GM19025 (cell line): ENCODE measurements around the gene SDF4.

Experiments
- ATAC-seq: cut with Tn5 transposase; IDR thresholded peaks from one replicate; pipeline ENCODE4 v1.9.1; 2021; ENCODE audit warnings: mild to moderate bottlenecking, low read depth, moderate library complexity; ENCODE audit not compliant: unreplicated experiment

Gene SDF4, protein sequence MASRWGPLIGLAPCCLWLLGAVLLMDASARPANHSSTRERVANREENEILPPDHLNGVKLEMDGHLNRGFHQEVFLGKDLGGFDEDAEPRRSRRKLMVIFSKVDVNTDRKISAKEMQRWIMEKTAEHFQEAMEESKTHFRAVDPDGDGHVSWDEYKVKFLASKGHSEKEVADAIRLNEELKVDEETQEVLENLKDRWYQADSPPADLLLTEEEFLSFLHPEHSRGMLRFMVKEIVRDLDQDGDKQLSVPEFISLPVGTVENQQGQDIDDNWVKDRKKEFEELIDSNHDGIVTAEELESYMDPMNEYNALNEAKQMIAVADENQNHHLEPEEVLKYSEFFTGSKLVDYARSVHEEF

DNA sequence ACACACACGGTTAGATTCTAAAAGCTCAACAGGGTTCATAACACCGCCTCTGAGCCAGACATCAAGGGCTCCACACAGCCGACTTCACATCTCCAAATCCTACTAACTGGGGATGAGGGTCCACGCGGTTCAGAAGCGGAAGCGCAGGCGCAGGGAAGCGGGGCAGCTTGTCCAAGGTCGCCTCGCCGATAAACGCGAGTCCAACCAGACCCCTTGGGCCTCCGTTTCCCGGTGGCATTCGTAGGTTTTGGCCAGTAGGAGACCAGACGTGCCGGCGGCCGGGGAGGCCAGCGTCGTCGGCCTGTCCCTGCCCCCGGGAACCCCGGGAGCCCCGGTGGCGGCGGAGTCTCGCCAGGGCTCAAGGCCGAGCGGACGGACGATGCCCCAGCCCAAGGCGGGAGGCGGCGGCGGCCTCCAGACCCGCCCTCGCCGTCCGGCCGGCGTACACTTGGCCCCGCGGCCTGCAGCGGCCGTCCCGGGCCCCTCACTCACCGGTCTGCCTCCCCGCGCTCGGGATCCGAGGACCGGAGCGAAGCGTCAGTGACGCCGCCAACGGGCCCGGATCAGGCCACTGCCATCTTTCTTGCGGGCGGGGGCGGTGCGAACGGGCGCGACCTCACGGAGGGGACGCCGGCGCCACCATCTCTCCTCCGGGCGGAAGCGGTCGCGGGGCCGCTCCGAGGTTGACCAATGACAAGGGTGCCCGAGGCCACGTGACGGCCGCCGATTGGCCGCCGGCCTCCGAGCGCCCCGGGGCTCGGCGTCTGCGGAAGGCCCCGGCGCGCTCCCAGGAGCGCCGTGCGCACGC, at the start of gene SDF4:
TSS of gene SDF4 (minus strand) at position 602 of the 808 bp plus-strand sequence. CDS start 3,229 bp downstream, outside the sequence.
- peak; percentile 92 for ATAC-seq

DNA sequence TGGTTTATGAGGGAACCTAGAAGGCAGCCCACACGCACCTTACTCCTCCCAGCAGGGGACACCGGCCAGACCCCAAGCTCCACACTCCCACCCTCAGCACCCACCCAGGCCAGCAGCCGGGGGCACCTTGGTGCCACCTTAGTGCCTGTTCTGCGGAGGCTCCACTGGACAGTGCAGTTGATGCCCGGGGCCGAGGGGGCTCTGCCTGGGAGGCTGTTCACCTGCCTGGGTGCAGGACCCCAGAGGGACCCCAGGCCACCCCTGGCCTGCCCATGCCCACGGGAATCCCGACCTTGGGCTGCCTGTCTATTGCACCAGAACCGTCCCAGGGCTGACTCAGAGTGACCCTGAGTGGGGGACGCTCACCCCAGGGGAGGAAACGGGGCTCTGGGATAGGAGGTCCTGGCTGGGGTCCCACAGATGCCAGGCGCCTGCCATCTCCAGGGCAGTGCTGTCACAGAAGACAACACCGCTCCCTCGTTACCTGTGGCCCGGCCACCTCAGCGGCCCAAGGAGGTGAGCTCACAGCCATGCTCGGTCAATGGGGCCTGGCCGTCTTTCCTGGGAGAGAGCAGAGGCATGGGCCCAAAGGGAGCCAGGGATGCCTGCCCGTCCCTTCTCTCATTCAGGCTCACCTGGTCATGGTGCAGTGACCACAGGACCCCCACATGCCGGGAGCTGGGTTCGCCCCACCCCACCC, 49.1 kb upstream of the SDF4 start:
- no peak for ATAC-seq

GRCh38 chr1:1279028-1279427, 47.2 kb upstream of the SDF4 start:
- ATAC-seq: no peak

DNA sequence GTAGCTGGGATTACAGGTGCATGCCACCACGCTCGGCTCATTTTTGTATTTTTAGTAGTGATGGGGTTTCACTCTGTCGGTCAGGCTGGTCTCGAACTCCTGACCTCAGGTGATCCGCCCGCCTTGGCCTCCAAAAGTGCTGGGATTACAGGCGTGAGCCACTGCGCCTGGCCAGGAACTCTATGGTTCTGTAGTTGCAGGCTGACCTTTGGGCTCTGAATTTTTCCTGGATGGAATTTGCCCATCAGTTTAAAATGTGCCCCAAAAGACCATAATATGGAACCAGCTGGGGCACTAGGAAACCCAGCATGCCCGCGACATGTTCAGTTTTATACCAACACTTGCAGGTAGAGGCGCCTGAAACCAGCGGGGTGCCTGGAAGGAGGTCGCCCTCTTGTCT, 46.8 kb upstream of the SDF4 start:
- ATAC-seq: no peak

DNA sequence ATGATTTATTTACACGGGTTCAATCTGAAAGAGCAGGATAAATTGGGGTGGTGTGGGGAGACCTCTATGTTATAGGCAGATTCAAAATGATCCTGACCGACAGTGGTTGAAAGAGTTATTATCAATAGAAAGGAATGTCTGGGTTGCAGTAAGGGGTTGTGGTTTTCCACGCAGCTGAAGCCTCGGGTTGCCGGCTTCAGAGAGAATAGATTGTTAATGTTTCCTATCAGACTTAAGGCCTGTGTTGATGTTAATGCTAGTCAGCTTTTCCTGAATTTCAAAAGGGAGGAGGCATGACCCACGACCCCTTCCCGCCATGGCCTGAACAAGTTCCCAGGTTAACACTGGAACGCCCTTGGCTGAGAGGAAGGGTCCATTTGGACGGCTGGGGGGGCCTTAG, 44.0 kb upstream of the SDF4 start:
- no peak for ATAC-seq

GRCh38 chr1:1274931-1275431, 43.2 kb upstream of the SDF4 start:
- ATAC-seq: no peak

- ATAC-seq: no peak
Observed at GRCh38 chr1:1274299-1274930, 42.6 kb upstream of the SDF4 start.

GRCh38 chr1:1273512-1274298, 41.9 kb upstream of the SDF4 start, which contains the start of gene UBE2J2:
TSS of gene UBE2J2 (minus strand) at chr1:1273854. CDS start at chr1:1267992, 5,862 bp downstream.
- ATAC-seq: peak; percentile 93

DNA sequence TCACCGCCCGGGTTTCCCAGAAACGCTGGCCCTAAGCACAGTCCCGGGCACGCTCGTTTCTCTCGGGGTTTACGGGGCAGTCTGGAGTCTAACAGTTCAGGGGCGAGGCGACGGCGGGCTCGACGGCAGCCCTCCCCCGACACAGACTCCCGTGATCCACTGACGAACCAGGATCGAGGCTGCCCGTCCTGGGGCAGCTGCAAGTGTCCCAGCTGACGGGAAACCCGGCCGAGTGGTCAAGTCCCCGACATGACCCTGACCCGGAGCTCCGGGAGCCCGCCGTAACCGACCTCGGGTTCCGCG, 41.4 kb upstream of the SDF4 start:
- peak; percentile 10 for ATAC-seq

- ATAC-seq: no peak
Observed at GRCh38 chr1:1272341-1273208, 40.8 kb upstream of the SDF4 start.

DNA sequence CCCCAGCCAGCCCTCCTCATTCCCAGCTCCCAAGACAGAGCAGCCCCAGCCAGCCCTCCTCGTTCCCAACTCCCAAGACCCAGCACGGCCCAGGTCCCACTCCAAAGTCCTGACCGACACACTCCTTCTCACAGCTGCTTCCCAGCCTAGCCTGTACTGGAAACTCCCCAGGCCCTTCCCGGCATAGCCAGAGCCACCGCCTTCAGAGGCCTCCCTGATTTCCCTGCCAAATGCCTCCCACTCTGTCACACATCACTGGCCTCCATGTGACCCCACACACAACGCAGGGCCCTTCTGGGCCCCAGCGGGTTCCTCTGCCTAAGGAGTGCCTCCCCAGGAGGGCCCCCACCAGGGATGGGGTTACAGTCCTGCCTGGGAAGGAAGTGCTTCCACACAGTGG, 39.0 kb upstream of the SDF4 start:
- no peak for ATAC-seq

DNA sequence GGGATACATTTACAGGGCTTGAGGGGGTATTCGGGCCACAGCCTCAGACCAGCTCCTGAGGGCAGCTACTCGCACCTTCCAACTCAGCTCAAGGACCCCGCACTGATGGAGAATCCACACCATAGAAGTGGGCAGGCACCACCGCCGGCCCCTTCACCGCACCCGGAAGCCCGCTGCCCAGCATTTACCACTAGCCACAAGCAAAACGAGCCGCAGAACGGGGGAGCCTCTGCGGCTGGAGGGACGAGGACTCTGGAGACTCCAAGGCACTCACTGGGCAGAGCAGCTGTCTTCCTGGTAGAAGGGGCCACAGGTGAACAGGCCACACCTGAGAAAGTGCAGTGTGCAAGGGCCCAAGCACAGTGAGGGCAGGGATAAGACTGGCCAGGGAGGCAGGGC, 36.5 kb upstream of the SDF4 start:
- no peak for ATAC-seq

- ATAC-seq: no peak
Observed at GRCh38 chr1:1267488-1268283, 35.9 kb upstream of the SDF4 start.

DNA sequence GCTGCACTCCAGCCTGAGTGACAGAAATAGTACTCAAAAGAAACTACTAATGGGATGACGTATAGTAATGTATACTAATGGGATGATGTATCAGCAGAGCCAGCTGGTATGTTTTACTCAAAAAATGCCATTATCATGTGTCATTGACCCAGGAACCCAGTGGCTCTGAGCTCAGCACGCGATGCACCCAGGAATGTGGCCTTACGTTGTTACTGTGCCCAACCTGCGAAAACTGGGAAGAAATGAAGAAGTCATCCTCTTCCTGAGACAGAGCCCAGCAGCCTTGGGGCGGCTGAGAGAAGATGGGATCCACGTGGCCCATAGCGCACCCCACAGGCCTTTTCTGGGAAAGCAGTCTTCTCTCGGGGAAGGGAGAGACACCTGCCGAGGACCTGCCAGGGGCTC, 33.1 kb upstream of the SDF4 start:
- no peak for ATAC-seq

- ATAC-seq: no peak
Observed at GRCh38 chr1:1264026-1264425, 32.2 kb upstream of the SDF4 start.

GRCh38 chr1:1262758-1263157, 31.0 kb upstream of the SDF4 start:
- no peak for ATAC-seq

DNA sequence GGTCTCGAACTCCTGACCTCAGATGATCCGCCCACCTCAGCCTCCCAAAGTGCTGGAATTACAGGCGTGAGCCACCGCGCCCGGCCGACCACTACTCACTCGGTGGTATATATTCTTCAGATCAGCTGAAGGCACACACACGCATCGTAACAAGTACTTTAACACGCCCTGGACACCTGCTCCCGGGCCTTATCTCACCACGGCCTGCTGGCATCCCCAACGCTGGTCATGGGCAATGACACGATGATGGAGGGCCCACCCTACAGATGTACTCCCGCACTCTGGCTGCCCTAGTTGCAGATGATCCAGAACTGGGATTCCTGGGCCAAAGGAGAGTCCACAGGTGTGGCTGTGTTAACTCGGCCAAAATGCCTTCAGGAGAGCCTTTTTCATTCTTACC, 30.3 kb upstream of the SDF4 start:
- ATAC-seq: no peak
